Measurements from ENCODE around the gene GRID1.

GRCh38 chr10:86066696-86067095, 299.9 kb downstream of the GRID1 start:
- no peak for TF ChIP-seq CTCF (IDR thresholded peaks at IDR 0.05)
- no peak for TF ChIP-seq POLR2A (IDR thresholded peaks at IDR 0.05)

Data from thyroid gland (tissue), 4 donors.